SK-N-SH treated with all-trans-retinoic acid at 6 μM for 48 hours (cell line): ENCODE results near the gene LYVE1.

ENCODE experiments used
- ARNTL ChIP-seq: fragments of 450-650 bp; formaldehyde crosslinking; IDR thresholded peaks from 2 replicates; pipeline ENCODE4 v1.5.0; 2020; ENCODE audit warnings: low read depth, mild to moderate bottlenecking, moderate library complexity, borderline replicate concordance
- ISL1 ChIP-seq: fragments of 250-450 bp; sonication (Bioruptor Pico); IDR thresholded peaks from 2 replicates; pipeline ENCODE4 v2.1.2; 2022; ENCODE audit warnings: mild to moderate bottlenecking, moderate library complexity
- RARB ChIP-seq: fragments of 250-450 bp; sonication (Bioruptor Pico); IDR thresholded peaks from 2 replicates; pipeline ENCODE4 v1.8.0; 2021; ENCODE audit warnings: mild to moderate bottlenecking, moderate library complexity
- SNAI2 ChIP-seq: fragments of 250-450 bp; sonication (Bioruptor Pico); IDR thresholded peaks from 2 replicates; pipeline ENCODE4 v1.5.0; 2020; ENCODE audit warnings: mild to moderate bottlenecking, moderate library complexity
- ZFP30 ChIP-seq: fragments of 450-650 bp; formaldehyde crosslinking; IDR thresholded peaks from 2 replicates; pipeline ENCODE4 v1.5.0; 2022; ENCODE audit warnings: mild to moderate bottlenecking, moderate library complexity
- TF ChIP-seq, protein P1 (sequence below): fragments of 250-450 bp; sonication (Bioruptor Pico); IDR thresholded peaks from 2 replicates; pipeline ENCODE4 v1.8.0; 2020; ENCODE audit warnings: mild to moderate bottlenecking, moderate library complexity, borderline replicate concordance
- TF ChIP-seq, protein P2 (sequence below): fragments of 250-450 bp; sonication (Bioruptor Pico); IDR thresholded peaks from 2 replicates; pipeline ENCODE4 v1.5.1; 2020; ENCODE audit warnings: low read depth, mild to moderate bottlenecking, moderate library complexity
- TF ChIP-seq, protein P3 (sequence below): fragments of 250-450 bp; sonication (Bioruptor Pico); IDR thresholded peaks from 2 replicates; pipeline ENCODE4 v1.8.0; 2021; ENCODE audit warnings: low read depth, mild to moderate bottlenecking, moderate library complexity, borderline replicate concordance

DNA sequence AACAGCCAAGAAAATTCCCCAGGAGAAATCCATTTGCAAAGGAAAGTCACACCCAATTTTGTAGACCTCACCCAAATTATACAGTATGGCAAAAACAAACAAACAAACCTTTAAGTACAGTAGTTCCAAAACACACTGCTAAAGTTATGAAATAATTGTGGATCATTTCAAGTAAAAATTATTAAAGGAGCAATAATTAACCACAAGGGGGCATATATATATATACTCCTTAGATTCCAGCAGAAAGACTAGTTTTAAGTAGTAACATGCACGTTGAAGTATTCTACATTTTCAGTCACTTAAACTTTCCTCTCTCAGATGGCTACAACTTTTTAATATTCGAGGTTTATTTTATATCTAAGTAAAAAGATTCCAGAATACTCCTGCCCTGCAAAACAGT is 54.3 kb downstream of the LYVE1 start:
- TF ChIP-seq ZFP30, result no peak
- no peak for TF ChIP-seq ISL1 (CRISPR knock-in tag)
- TF ChIP-seq, protein P1, sequence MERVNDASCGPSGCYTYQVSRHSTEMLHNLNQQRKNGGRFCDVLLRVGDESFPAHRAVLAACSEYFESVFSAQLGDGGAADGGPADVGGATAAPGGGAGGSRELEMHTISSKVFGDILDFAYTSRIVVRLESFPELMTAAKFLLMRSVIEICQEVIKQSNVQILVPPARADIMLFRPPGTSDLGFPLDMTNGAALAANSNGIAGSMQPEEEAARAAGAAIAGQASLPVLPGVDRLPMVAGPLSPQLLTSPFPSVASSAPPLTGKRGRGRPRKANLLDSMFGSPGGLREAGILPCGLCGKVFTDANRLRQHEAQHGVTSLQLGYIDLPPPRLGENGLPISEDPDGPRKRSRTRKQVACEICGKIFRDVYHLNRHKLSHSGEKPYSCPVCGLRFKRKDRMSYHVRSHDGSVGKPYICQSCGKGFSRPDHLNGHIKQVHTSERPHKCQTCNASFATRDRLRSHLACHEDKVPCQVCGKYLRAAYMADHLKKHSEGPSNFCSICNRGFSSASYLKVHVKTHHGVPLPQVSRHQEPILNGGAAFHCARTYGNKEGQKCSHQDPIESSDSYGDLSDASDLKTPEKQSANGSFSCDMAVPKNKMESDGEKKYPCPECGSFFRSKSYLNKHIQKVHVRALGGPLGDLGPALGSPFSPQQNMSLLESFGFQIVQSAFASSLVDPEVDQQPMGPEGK (CRISPR knock-in tag), result no peak
- TF ChIP-seq, protein P2, sequence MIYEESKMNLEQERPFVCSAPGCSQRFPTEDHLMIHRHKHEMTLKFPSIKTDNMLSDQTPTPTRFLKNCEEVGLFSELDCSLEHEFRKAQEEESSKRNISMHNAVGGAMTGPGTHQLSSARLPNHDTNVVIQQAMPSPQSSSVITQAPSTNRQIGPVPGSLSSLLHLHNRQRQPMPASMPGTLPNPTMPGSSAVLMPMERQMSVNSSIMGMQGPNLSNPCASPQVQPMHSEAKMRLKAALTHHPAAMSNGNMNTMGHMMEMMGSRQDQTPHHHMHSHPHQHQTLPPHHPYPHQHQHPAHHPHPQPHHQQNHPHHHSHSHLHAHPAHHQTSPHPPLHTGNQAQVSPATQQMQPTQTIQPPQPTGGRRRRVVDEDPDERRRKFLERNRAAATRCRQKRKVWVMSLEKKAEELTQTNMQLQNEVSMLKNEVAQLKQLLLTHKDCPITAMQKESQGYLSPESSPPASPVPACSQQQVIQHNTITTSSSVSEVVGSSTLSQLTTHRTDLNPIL (CRISPR knock-in tag), result no peak
- TF ChIP-seq ARNTL (CRISPR knock-in tag), result no peak
- no peak for TF ChIP-seq RARB (CRISPR knock-in tag)
- no peak for TF ChIP-seq SNAI2
- TF ChIP-seq, protein P3, sequence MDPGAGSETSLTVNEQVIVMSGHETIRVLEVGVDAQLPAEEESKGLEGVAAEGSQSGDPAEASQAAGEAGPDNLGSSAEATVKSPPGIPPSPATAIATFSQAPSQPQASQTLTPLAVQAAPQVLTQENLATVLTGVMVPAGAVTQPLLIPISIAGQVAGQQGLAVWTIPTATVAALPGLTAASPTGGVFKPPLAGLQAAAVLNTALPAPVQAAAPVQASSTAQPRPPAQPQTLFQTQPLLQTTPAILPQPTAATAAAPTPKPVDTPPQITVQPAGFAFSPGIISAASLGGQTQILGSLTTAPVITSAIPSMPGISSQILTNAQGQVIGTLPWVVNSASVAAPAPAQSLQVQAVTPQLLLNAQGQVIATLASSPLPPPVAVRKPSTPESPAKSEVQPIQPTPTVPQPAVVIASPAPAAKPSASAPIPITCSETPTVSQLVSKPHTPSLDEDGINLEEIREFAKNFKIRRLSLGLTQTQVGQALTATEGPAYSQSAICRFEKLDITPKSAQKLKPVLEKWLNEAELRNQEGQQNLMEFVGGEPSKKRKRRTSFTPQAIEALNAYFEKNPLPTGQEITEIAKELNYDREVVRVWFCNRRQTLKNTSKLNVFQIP, result no peak
